ENCODE measurements around the gene MGAT1. TPM values are rescaled to one million over a fixed set of nuclear protein-coding genes. Genes with fewer than 3 reads are reported as not detected.
A peak's percentile ranks its signal among the peaks of the same experiment; 100 is the strongest.
"Not testable (repeated sequence)": the region's sequence is repeated elsewhere in the genome, so short reads cannot be mapped to it uniquely, and the experiment has no call there.

Gene MGAT1
- total and polyA plus RNA-seq, 10 donors = 61.2 to 270 (median 224) TPM

DNA sequence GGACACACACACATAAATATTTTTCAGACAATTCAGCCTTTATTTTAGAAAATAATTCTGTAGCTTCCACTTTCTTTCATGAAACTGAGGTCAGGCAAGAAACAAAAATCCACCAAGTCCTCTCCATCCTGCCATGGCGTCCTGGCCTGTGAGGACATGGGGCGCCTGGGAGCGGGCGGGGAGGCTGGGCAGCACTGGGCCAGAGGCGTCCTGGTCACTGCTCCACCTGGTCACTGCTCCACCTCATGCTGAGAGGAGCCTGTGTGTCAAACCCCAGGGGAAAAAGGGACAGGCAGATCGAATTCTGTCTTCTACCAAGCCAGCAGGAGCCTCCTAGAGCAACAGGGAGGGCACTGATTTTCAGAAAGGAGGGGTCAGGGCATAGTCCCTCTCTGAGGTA, 12.1 kb downstream of the MGAT1 start:
- WGBS, 5 donors = 88 to 94% (median 89%) methylated on average over 6 of the region's 6 CpGs
- TF ChIP-seq CTCF (IDR thresholded peaks at IDR 0.05 in 8 of 11, conservative IDR thresholded peaks at IDR 0.05 in 3 of 11) = no peak
- TF ChIP-seq POLR2A (IDR thresholded peaks at IDR 0.05) = no peak
- TF ChIP-seq POLR2AphosphoS5 (IDR thresholded peaks at IDR 0.05) = no peak
- Histone ChIP-seq H3K4me3 (no peak overlapping the region), H3K36me3 (peaks cover 2 to 83% (median 55%) of the 10 kb centered on the region in 6 donors), H3K9me3 (no peaks in the 10 kb centered on the region), H3K27me3 (replicated peaks in 1 of 7) (no peaks in the 10 kb centered on the region), H3K27ac (peak overlapping the region in 1 of 8 donors; percentile 36), H3K4me1 (peaks cover 25 to 99% (median 85%) of the 10 kb centered on the region in 6 donors)
- peak; percentile 55 for DNase-seq
- intact Hi-C loops (cut with DNase I; ENCODE audit: low total_unique reads) = no loop called here

DNA sequence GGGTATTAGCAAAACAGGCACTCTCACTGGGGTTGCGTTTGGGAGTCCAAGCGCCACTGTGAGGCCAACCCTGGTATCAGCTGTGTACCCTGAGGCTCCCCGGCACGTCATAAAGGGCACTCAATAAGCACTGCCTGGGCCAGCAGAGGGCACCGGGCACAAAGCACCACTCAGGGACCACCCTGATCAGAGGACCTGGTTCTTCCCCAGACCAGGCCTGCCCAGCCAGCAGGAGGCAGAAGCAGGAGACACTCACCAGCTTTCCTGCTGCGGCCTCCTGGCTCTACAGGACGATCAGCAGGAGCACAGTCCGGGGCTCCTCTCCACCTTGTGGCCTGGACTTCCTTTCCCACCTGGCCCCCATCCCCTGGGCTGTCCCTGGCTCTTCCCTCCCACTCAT, 12.6 kb downstream of the MGAT1 start:
- intact Hi-C loops (cut with DNase I; ENCODE audit: low total_unique reads) = no loop called here
- Histone ChIP-seq H3K36me3 (peaks cover 2 to 78% (median 53%) of the 10 kb centered on the region in 6 donors), H3K27me3 (replicated peaks in 1 of 7) (no peaks in the 10 kb centered on the region), H3K9me3 (no peaks in the 10 kb centered on the region), H3K27ac (peak overlapping the region in 4 of 8 donors; percentile 15 to 48 (median 28)), H3K4me1 (peaks cover 30 to 99% (median 85%) of the 10 kb centered on the region in 6 donors), H3K4me3 (no peak overlapping the region)
- 60 to 86% (median 66%) methylated on average over 3 to 8 of the region's 8 CpGs for WGBS, 5 donors
- peak in 5 of 11 experiments; percentile 12 to 50 (median 16) for TF ChIP-seq CTCF (IDR thresholded peaks at IDR 0.05 in 8 of 11, conservative IDR thresholded peaks at IDR 0.05 in 3 of 11)
- no peak for TF ChIP-seq POLR2A (IDR thresholded peaks at IDR 0.05)
- peak; percentile 29 to 66 (median 43) for TF ChIP-seq POLR2AphosphoS5 (IDR thresholded peaks at IDR 0.05)
- DNase-seq = peak; percentile 81

DNA sequence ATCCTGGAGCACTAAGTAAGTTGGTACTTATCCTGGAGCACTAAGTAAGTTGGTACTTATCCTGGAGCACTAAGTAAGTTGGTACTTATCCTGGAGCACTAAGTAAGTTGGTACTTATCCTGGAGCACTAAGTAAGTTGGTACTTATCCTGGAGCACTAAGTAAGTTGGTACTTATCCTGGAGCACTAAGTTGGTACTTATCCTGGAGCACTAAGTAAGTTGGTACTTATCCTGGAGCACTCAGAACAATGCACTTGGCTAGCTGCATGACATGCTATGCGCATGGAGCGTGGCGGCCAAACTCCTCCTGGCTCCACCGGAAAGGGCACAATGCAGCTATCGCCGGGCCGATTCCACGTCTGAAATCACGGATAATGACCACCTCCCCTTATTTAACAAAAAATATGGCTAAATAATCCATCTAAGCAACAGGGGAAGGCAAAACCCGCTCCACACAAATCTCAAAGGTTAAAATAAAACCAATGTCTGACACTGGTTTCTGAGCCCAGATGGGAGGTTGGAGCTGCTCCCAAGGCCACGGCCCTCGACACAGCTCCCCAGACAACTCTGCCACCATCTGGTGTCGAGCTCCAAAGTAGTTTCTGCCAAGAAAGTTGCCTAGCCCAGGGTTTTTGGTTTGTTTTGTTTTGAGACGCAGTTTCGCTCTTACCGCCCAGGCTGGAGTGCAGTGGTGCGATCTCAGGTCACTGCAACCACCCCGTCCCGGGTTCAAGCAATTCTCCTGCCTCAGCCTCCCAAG, 13.8 kb downstream of the MGAT1 start:
- intact Hi-C loops (cut with DNase I; ENCODE audit: low total_unique reads) = loop anchor here (5.0 kb wide), 1 partner anchor 73 kb away; the partner anchor contains the start of gene ZFP62
- WGBS, 5 donors = 79 to 84% (median 82%) methylated on average over 19 of the region's 19 CpGs
- DNase-seq = peak; percentile 64
- Histone ChIP-seq H3K27ac (peak overlapping the region in 6 of 8 donors; percentile 2 to 77 (median 40)), H3K36me3 (peaks cover 2 to 66% (median 50%) of the 10 kb centered on the region in 6 donors), H3K4me1 (peaks cover 26 to 96% (median 81%) of the 10 kb centered on the region in 6 donors)
- peak in 2 of 3 donors; percentile 42 to 54 for TF ChIP-seq POLR2AphosphoS5 (IDR thresholded peaks at IDR 0.05)
- H3K4me3 ChIP-seq; H3K9me3 ChIP-seq; H3K27me3 ChIP-seq (replicated peaks in 1 of 7): not testable (repeated sequence)

DNA sequence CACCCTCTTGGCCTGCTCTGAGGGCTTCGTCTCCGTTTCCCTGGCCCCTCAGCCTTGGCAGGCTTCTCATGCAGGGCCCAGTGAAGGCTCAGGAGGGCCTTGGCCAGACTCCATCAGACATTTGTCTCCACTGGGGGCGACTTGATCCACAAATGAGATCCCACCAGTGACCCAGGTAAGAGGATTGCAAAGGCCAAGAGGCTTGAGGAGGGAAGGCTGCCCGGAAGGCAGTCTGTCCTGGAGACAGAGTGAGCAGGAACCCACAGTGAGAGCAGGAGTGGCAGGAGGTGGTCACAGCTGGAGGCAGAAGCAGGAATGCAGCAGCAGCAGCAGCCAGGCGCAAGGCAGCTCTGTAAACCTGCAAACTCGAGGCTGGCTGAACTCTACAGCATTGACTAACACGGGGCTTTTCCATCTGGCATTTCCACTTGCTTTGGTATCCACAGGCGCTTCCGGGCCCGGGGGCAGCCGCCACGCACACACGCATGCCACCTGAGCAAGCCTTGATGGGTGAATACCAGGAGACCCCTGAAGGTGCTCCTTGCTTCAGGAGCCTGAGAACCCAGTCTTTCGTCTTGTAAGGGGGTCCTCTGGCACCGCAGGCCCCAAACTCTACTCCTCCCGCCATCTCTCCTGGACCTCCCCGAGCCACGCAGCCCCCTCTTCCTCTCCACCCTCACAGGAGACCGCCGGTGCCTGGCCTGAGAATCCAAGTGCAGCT, 14.7 kb downstream of the MGAT1 start:
- H3K9me3 ChIP-seq = no peaks in the 10 kb centered on the region
- H3K27me3 ChIP-seq (replicated peaks in 1 of 7) = no peaks in the 10 kb centered on the region
- no peak overlapping the region for H3K4me3 ChIP-seq
- TF ChIP-seq POLR2AphosphoS5 (IDR thresholded peaks at IDR 0.05) (peak; percentile 9 to 67 (median 23)), CTCF (IDR thresholded peaks at IDR 0.05 in 8 of 11, conservative IDR thresholded peaks at IDR 0.05 in 3 of 11) (no peak), POLR2A (IDR thresholded peaks at IDR 0.05) (no peak)
- H3K36me3 ChIP-seq = peaks cover 2 to 57% (median 43%) of the 10 kb centered on the region in 6 donors
- peaks cover 25 to 87% (median 72%) of the 10 kb centered on the region in 6 donors for H3K4me1 ChIP-seq
- H3K27ac ChIP-seq = peak overlapping the region in 6 of 8 donors; percentile 29 to 77 (median 65)
- 78 to 86% (median 84%) methylated on average over 20 of the region's 20 CpGs for WGBS, 5 donors
- intact Hi-C loops (cut with DNase I; ENCODE audit: low total_unique reads) = loop anchor here (5.0 kb wide), 1 partner anchor 74 kb away; the partner anchor contains the start of gene ZFP62
- DNase-seq = peak; percentile 67

All from spleen (tissue), 11 donors.